ENCODE measurements around the gene DLX1. TPM values are rescaled to one million over a fixed set of nuclear protein-coding genes. Genes with fewer than 3 reads are reported as not detected.

The DLX1 gene
- total and polyA plus RNA-seq, 9 of the 15 experiments (the other 6 are each of a cell fraction or from before 2014, with no cell fraction given) = 1.9 to 26.2 (median 9.6) TPM

DNA sequence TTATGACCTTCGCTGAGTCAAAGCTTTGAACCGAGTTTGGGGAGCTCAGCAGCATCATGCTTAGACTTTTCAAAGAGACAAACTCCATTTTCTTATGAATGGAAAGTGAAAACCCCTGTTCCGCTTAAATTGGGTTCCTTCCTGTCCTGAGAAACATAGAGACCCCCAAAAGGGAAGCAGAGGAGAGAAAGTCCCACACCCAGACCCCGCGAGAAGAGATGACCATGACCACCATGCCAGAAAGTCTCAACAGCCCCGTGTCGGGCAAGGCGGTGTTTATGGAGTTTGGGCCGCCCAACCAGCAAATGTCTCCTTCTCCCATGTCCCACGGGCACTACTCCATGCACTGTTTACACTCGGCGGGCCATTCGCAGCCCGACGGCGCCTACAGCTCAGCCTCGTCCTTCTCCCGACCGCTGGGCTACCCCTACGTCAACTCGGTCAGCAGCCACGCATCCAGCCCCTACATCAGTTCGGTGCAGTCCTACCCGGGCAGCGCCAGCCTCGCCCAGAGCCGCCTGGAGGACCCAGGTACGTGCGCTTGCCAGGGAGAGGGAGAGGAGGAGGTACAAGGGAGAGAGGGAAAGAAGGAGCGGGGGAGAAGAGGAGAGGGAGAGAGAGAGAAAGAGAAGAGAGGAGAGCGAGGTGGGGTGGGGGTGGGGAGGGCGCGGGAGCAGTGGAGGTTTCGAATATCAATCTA, at the start of gene DLX1 (continued):
- TF ChIP-seq, protein P1, sequence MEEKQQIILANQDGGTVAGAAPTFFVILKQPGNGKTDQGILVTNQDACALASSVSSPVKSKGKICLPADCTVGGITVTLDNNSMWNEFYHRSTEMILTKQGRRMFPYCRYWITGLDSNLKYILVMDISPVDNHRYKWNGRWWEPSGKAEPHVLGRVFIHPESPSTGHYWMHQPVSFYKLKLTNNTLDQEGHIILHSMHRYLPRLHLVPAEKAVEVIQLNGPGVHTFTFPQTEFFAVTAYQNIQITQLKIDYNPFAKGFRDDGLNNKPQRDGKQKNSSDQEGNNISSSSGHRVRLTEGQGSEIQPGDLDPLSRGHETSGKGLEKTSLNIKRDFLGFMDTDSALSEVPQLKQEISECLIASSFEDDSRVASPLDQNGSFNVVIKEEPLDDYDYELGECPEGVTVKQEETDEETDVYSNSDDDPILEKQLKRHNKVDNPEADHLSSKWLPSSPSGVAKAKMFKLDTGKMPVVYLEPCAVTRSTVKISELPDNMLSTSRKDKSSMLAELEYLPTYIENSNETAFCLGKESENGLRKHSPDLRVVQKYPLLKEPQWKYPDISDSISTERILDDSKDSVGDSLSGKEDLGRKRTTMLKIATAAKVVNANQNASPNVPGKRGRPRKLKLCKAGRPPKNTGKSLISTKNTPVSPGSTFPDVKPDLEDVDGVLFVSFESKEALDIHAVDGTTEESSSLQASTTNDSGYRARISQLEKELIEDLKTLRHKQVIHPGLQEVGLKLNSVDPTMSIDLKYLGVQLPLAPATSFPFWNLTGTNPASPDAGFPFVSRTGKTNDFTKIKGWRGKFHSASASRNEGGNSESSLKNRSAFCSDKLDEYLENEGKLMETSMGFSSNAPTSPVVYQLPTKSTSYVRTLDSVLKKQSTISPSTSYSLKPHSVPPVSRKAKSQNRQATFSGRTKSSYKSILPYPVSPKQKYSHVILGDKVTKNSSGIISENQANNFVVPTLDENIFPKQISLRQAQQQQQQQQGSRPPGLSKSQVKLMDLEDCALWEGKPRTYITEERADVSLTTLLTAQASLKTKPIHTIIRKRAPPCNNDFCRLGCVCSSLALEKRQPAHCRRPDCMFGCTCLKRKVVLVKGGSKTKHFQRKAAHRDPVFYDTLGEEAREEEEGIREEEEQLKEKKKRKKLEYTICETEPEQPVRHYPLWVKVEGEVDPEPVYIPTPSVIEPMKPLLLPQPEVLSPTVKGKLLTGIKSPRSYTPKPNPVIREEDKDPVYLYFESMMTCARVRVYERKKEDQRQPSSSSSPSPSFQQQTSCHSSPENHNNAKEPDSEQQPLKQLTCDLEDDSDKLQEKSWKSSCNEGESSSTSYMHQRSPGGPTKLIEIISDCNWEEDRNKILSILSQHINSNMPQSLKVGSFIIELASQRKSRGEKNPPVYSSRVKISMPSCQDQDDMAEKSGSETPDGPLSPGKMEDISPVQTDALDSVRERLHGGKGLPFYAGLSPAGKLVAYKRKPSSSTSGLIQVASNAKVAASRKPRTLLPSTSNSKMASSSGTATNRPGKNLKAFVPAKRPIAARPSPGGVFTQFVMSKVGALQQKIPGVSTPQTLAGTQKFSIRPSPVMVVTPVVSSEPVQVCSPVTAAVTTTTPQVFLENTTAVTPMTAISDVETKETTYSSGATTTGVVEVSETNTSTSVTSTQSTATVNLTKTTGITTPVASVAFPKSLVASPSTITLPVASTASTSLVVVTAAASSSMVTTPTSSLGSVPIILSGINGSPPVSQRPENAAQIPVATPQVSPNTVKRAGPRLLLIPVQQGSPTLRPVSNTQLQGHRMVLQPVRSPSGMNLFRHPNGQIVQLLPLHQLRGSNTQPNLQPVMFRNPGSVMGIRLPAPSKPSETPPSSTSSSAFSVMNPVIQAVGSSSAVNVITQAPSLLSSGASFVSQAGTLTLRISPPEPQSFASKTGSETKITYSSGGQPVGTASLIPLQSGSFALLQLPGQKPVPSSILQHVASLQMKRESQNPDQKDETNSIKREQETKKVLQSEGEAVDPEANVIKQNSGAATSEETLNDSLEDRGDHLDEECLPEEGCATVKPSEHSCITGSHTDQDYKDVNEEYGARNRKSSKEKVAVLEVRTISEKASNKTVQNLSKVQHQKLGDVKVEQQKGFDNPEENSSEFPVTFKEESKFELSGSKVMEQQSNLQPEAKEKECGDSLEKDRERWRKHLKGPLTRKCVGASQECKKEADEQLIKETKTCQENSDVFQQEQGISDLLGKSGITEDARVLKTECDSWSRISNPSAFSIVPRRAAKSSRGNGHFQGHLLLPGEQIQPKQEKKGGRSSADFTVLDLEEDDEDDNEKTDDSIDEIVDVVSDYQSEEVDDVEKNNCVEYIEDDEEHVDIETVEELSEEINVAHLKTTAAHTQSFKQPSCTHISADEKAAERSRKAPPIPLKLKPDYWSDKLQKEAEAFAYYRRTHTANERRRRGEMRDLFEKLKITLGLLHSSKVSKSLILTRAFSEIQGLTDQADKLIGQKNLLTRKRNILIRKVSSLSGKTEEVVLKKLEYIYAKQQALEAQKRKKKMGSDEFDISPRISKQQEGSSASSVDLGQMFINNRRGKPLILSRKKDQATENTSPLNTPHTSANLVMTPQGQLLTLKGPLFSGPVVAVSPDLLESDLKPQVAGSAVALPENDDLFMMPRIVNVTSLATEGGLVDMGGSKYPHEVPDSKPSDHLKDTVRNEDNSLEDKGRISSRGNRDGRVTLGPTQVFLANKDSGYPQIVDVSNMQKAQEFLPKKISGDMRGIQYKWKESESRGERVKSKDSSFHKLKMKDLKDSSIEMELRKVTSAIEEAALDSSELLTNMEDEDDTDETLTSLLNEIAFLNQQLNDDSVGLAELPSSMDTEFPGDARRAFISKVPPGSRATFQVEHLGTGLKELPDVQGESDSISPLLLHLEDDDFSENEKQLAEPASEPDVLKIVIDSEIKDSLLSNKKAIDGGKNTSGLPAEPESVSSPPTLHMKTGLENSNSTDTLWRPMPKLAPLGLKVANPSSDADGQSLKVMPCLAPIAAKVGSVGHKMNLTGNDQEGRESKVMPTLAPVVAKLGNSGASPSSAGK (IDR thresholded peaks at IDR 0.05) = peak; percentile 78
- no peak for TF ChIP-seq MCM2 (IDR thresholded peaks at IDR 0.05; ENCODE audit: low read depth)
- no peak for TF ChIP-seq ZNF316 (IDR thresholded peaks at IDR 0.05)
- no peak; the same call in 1 of the 2 replicates for TF ChIP-seq ZNF175 (CRISPR knock-in tag; IDR thresholded peaks at IDR 0.05; ENCODE audit: low read depth)
- TF ChIP-seq ZKSCAN1 (IDR thresholded peaks at IDR 0.05; ENCODE audit: low read depth, low read length) = no peak
- TF ChIP-seq EHMT2 (IDR thresholded peaks at IDR 0.05) = peak; percentile 57; the same call in 1 of the 2 replicates
- TF ChIP-seq, protein P2, sequence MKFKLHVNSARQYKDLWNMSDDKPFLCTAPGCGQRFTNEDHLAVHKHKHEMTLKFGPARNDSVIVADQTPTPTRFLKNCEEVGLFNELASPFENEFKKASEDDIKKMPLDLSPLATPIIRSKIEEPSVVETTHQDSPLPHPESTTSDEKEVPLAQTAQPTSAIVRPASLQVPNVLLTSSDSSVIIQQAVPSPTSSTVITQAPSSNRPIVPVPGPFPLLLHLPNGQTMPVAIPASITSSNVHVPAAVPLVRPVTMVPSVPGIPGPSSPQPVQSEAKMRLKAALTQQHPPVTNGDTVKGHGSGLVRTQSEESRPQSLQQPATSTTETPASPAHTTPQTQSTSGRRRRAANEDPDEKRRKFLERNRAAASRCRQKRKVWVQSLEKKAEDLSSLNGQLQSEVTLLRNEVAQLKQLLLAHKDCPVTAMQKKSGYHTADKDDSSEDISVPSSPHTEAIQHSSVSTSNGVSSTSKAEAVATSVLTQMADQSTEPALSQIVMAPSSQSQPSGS (CRISPR knock-in tag; IDR thresholded peaks at IDR 0.05) = no peak
- no peak for TF ChIP-seq ZFPM2 (CRISPR knock-in tag; IDR thresholded peaks at IDR 0.05)
- TF ChIP-seq FOXJ3 (CRISPR knock-in tag; IDR thresholded peaks at IDR 0.05) = no peak
- TF ChIP-seq MYC (IDR thresholded peaks at IDR 0.05; ENCODE audit: low read depth, low read length) = 0 out of 2 replicates have a peak, but pooled peaks have one; percentile 11
- no peak for TF ChIP-seq MYC (CRISPR knock-in tag; IDR thresholded peaks at IDR 0.05; ENCODE audit: borderline replicate concordance, low read depth)
- no peak for TF ChIP-seq HOXB6 (CRISPR knock-in tag; IDR thresholded peaks at IDR 0.05; ENCODE audit: borderline replicate concordance)
- TF ChIP-seq, protein P3, sequence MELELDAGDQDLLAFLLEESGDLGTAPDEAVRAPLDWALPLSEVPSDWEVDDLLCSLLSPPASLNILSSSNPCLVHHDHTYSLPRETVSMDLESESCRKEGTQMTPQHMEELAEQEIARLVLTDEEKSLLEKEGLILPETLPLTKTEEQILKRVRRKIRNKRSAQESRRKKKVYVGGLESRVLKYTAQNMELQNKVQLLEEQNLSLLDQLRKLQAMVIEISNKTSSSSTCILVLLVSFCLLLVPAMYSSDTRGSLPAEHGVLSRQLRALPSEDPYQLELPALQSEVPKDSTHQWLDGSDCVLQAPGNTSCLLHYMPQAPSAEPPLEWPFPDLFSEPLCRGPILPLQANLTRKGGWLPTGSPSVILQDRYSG (tag; conservative IDR thresholded peaks at IDR 0.05; ENCODE audit: low read depth) = no peak
- TF ChIP-seq ZNF133 (CRISPR knock-in tag; IDR thresholded peaks at IDR 0.05) = no peak
- no peak for TF ChIP-seq ZEB2 (IDR thresholded peaks at IDR 0.05)
- no peak; a peak in 1 of 4 replicates for TF ChIP-seq TRIM24 (IDR thresholded peaks at IDR 0.05)

Measured in K562 (cell line).